H1 (cell line): Measurements from ENCODE around the gene RUNX1. TPM values are rescaled to one million over a fixed set of nuclear protein-coding genes. Genes with fewer than 3 reads are reported as not detected.

Source experiments
- CBX5 ChIP-seq: fragments of 300-800, 300-1000 bp; sonication (generic); IDR thresholded peaks from 2 replicates; pipeline ENCODE4 v1.7.1; 2016; ENCODE audit warnings: antibody characterized with exemption, low read length, low read depth
- ZNF274 ChIP-seq: IDR thresholded peaks from 2 replicates; pipeline ENCODE4 v1.7.0; 2012; ENCODE audit warnings: low read length, borderline replicate concordance; ENCODE audit errors: extremely low read depth
- polyA plus RNA-seq, 7 experiments: library from polyadenylated mRNA; depleted of rRNA in 3 of 7; stranded (reverse) in 5 of 7; unstranded in 2 of 7; fragments of >200 nt in 5 of 7; fragments of 200-250 nt in 2 of 7; gene quantifications; 1 replicate in 5 of 7; 2 replicates in 1 of 7; 4 replicates in 1 of 7; pipeline versions ENCODE4 v1.2.1 to v1.2.3, GENCODE V29; 2011 to 2013; ENCODE audit warnings: missing spikeins in 2 of 7, mixed read lengths in 2 of 7
- total RNA-seq: library from RNA; stranded (reverse); fragmentation: NEBNext Ultra II Directional; extraction: Animal tissue kit (Norgen Biotek cat#: 25700); gene quantifications from 2 replicates; pipeline ENCODE4 v1.2.1, GENCODE V29; 2021

Gene RUNX1
- total and polyA plus RNA-seq, 2 of the 8 experiments (the other 6 are each of a cell fraction or from before 2014, with no cell fraction given) = 0.20 to 0.60 TPM

DNA sequence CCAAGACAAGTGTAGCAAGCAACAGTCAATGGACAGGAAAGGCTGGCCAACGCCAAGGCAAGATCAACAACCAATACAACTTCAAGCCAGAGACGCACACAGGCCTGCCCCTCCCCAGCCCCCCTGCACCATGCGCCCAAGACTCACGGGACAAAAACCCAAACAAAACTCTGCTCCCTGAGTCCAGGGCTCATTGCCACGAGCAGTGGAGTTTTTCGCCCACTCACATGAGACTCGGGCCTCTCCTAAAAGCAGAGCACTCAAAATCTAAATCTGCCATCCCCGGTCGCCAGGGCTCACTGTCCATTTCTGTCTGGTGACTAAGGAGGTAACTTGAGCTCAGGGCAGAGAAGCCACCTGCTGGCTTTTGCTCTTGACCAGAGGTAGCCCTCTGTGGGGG, 205.5 kb downstream of the RUNX1 start (continued):
- no peak for TF ChIP-seq ZNF274
- TF ChIP-seq CBX5 = no peak
